Iris pigment epithelial cell (primary cell): ENCODE results near the gene NLRP6.
A peak's percentile ranks its signal among the peaks of the same experiment; 100 is the strongest.
"Not testable (repeated sequence)": the region's sequence is repeated elsewhere in the genome, so short reads cannot be mapped to it uniquely, and the experiment has no call there.

Source experiments
- DNase-seq: peaks from one replicate; pipeline ENCODE4 v3.0.0-alpha.2; 2011; ENCODE audit warnings: low read depth

NLRP6 gene

DNA sequence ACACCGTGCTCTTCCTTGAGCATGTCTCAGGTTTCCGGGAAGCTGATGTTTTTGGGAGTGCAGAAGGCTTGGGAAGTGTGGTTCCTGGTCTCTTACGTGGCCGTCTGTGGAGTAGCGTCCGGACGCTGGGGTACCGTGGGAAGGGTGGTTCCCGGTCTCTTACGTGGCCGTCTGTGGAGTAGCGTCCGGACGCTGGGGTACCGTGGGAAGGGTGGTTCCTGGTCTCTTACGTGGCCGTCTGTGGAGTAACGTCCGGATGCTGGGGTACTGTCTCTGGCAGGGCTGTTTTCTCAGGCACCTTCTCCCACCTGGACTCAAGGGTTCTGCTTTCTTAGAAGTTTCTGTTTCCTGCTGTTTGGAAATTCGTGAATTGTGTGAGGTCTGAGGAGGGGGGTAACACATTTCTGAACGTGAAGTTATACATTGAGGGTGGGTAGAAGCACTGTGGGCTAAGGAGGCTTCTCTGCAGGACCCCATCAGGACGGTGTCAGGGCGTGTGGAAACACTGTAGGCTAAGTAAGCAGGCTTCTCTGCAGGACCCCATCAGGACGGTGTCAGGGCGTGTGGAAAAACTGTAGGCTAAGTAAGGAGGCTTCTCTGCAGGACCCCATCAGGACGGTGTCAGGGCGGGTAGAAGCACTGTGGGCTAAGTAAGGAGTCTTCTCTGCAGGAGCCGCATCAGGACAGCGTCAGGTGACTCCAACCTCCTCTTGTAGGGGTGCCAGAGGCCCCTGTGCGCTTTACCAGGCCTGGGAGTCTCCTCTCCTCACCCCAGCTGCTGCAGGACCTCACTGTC lies 47.8 kb downstream of the NLRP6 start:
- DNase-seq = no peak

DNA sequence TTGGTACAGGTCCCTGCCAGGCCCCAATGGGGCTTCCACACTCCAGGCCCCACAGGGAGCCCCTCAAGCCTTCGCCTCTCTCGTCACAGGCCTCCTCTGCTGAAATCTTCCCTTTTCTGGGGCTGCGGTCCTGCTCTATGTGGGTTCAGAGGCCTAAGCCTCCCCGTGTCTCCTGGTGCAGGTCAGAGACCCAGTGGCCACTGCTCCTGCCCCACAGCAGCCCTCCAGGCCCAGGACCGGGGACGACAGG lies 48.3 kb downstream of the NLRP6 start:
- DNase-seq = no peak

GRCh38 chr11:326842-327580 lies 48.8 kb downstream of the NLRP6 start:
- DNase-seq = peak; percentile 87

- no peak for DNase-seq
These were observed 49.3 kb downstream of the NLRP6 start for GRCh38 chr11:327581-327923.

- no peak for DNase-seq
These were observed 49.8 kb downstream of the NLRP6 start for GRCh38 chr11:328012-328411.

GRCh38 chr11:328516-329100 lies 50.4 kb downstream of the NLRP6 start:
- DNase-seq = not testable (repeated sequence)

DNA sequence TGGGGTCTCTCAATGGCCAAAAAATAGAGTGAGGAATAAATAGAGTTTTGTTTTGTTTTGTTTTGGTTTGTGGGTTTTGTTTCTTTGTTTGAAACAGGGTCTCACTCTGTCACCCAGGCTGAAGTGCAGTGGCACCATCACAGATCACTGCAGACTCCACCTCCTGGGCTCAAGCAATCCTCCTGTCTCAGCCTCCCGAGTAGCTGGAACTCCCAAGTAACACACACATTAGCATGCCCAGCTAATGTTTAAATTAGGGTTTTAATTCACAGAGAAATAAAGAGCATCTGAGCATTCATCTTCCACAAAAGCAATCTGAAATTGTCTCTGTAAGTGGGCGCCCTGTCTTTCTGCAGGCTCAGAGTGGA lies 51.7 kb downstream of the NLRP6 start:
- DNase-seq = no peak

GRCh38 chr11:330307-330693 lies 52.1 kb downstream of the NLRP6 start:
- no peak for DNase-seq

DNA sequence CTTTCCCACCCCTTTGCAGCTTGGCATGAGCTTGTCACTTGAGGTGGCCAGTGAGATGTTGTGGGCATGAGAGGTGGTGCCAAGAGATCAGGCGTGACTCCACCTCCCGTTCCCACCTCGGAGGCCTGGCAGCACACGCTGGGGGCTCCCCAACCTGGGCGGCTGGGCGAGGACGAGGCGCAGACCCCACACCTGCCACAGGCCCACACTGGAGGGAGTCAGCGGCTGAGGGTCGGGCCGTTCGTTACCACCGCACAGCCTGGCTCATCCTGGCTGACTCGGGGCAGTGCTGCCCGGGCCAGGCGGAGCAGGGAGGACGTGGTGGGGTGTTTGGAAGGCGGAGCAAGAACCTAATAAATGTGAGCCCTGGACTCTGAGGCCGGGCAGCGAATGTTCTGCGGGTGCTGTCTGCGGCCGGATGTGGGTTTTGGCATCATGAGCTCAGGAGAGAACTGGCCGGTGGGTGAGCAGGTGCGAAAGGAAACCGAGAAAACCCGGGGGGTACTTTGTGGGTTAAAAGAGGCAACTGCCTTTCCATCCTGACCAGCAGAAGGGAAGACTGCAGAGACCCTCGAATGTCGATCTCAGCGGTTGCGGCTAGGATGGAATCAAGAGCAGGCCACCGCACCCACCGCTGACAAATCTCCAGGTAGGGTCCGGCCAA lies 52.6 kb downstream of the NLRP6 start:
- no peak for DNase-seq

GRCh38 chr11:331358-332060 lies 53.3 kb downstream of the NLRP6 start:
- DNase-seq = no peak

DNA sequence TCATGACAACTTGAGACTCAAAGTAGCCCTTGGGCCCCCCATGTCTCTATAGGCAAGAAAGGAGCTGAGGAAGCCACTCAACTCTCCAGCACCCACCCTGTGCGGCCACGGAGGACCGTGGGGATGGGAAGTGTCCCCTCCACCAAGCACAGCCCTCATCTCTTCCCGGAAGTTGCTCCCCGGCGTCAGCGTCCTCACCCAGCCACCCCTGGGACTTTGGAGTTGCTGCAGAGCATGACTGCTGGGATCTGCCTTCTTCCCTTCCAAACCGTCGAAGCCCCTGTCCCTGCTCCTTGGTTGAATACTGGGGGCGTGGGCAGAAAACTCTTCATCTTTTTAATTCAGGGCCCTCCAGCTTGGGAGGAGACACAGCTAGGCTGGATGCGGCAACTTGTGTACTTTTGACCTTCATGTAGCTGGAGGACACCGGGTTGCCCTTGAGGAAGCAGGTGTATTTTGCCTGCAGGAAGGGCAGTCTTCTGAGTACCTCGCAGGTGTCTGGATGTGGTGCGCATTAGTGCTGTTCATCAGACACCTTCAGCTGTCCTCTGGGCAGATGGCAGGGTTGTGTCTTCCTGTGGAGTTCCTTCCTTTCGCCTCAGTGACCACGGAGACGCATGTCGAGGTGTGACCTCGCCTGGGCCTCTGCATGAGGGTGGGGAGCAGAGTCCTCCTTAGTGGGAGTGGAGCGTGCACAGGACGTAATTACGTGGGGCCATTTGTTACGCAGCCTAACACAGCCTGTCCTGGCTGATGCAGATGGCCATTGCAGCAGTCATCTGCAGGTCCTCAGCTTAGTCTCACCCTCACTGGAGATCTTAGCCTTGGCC lies 54.7 kb downstream of the NLRP6 start:
- no peak for DNase-seq

DNA sequence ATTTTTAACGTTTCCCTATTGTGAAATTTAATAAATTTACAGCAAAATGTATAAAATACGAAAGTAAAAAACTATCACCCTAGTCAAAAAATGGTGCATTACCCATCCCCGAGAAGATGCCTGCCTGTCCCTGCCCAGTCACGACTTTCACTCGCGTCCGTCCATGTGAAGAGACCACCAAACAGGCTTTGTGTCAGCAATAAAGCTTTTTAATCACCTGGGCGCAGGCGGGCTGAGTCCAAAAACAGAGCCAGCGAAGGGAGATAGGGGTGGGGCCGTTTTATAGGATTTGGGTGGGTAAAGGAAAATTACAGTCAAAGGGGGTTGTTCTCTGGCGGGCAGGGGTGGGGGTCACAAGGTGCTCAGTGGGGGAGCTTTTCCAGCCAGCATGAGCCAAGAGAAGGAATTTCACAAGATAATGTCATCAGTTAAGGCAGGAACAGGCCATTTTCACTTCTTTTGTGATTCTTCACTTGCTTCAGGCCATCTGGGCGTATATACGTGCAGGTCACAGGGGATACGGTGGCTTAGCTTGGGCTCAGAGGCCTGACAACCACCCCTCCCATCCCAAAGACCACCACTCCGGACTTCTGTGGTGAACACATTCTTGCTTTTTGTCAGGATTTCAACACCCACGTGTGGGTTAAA lies 55.5 kb downstream of the NLRP6 start:
- DNase-seq = not testable (repeated sequence)

DNA sequence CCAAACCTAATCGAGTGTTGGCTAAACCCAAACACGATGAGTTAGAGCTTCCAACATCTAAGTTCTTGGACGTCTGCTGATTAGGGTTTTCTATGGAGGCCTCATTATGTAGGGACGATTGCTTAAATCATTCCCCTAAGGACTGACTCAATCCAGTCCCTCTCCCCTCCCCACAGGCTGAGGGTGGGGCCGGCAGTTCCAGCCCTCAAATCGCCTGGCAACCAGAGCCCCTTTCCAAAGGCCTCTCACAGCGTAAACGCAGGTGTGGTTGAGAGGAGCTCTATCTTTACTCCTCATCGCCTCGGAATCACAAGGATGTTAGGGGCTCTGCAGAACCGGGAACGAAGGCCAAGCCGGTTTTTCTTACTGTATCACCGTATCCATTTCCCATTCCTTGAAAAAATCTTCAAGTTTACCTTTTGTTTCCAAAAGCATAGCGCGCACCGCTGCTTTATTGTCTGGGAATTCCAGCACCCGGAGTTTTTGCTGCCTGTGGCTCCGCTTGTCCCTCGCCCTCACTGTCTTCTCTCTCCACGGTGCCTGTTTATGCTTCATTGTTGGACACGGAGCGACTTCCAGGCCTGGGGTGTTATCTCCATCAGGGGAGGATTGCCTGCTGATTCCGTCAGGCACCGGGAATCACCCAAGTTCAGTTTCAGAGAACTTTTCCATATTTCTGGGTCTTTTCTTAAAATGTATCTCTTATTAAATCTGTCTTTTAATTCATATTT lies 56.2 kb downstream of the NLRP6 start:
- no peak for DNase-seq
